HG02885 (cell line): ENCODE data around the gene GJD3.

ENCODE experiments used
- ATAC-seq: cut with Tn5 transposase; IDR thresholded peaks from one replicate; pipeline ENCODE4 v1.9.1; 2021; ENCODE audit warnings: mild to moderate bottlenecking; ENCODE audit not compliant: unreplicated experiment, poor library complexity

GJD3 gene

GRCh38 chr17:40326832-40327199 lies 37.7 kb downstream of the GJD3 start:
- no peak for ATAC-seq

GRCh38 chr17:40326014-40326831 lies 38.3 kb downstream of the GJD3 start:
- ATAC-seq = no peak

GRCh38 chr17:40325156-40326013 lies 39.2 kb downstream of the GJD3 start:
- ATAC-seq = no peak

- ATAC-seq = no peak
These were observed 40.9 kb downstream of the GJD3 start for GRCh38 chr17:40323391-40324381.

- peak; percentile 34 for ATAC-seq
These were observed 41.9 kb downstream of the GJD3 start for GRCh38 chr17:40322358-40323315.

- ATAC-seq = no peak
These were observed 42.6 kb downstream of the GJD3 start for GRCh38 chr17:40321961-40322357.

- no peak for ATAC-seq
These were observed 43.0 kb downstream of the GJD3 start for GRCh38 chr17:40321524-40321929.

GRCh38 chr17:40320756-40321523 lies 43.6 kb downstream of the GJD3 start:
- ATAC-seq = no peak

- no peak for ATAC-seq
These were observed 44.6 kb downstream of the GJD3 start for GRCh38 chr17:40319651-40320540.

GRCh38 chr17:40318830-40319391 lies 45.6 kb downstream of the GJD3 start:
- no peak for ATAC-seq

- ATAC-seq = peak; percentile 71
These were observed 46.4 kb downstream of the GJD3 start for GRCh38 chr17:40317880-40318829.

GRCh38 chr17:40317345-40317873 lies 47.1 kb downstream of the GJD3 start:
- ATAC-seq = no peak

GRCh38 chr17:40316571-40317344 lies 47.8 kb downstream of the GJD3 start:
- no peak for ATAC-seq

GRCh38 chr17:40315678-40316570 lies 48.6 kb downstream of the GJD3 start:
- no peak for ATAC-seq
